NB4 (cell line): Measurements from ENCODE around the gene RRN3.
"Not testable (repeated sequence)": the region's sequence is repeated elsewhere in the genome, so short reads cannot be mapped to it uniquely, and the experiment has no call there.

Source experiments
- POLR2A ChIP-seq: IDR thresholded peaks from 2 replicates; pipeline ENCODE4 v1.6.1; 2011; ENCODE audit warnings: mild to moderate bottlenecking; ENCODE audit not compliant: insufficient read length; ENCODE audit errors: extremely low read depth
- TF ChIP-seq, protein P1 (sequence below): IDR thresholded peaks from one replicate; pipeline ENCODE4 v1.5.1; 2012; ENCODE audit warnings: low read depth, low read length

GRCh38 chr16:15132719-15133428, 38.8 kb upstream of the RRN3 start:
- TF ChIP-seq POLR2A = not testable (repeated sequence)
- TF ChIP-seq, protein P1, sequence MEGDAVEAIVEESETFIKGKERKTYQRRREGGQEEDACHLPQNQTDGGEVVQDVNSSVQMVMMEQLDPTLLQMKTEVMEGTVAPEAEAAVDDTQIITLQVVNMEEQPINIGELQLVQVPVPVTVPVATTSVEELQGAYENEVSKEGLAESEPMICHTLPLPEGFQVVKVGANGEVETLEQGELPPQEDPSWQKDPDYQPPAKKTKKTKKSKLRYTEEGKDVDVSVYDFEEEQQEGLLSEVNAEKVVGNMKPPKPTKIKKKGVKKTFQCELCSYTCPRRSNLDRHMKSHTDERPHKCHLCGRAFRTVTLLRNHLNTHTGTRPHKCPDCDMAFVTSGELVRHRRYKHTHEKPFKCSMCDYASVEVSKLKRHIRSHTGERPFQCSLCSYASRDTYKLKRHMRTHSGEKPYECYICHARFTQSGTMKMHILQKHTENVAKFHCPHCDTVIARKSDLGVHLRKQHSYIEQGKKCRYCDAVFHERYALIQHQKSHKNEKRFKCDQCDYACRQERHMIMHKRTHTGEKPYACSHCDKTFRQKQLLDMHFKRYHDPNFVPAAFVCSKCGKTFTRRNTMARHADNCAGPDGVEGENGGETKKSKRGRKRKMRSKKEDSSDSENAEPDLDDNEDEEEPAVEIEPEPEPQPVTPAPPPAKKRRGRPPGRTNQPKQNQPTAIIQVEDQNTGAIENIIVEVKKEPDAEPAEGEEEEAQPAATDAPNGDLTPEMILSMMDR = not testable (repeated sequence)
